ENCODE results near the gene NPTN. TPM values are rescaled to one million over a fixed set of nuclear protein-coding genes. Genes with fewer than 3 reads are reported as not detected.

Gene NPTN
- total and polyA plus RNA-seq, 2 of the 13 experiments (the other 11 are each of a cell fraction or from before 2014, with no cell fraction given), result 78.0 to 110 TPM

GRCh38 chr15:73593304-73594074 lies 39.7 kb downstream of the NPTN start:
- intact Hi-C loops (cut with micrococcal nuclease; ENCODE audit: unreplicated experiment), result no loop called here
- 97% methylated on average over 9 of the region's 9 CpGs for WGBS (ENCODE audit: low lambda C conversion rate)
- Histone ChIP-seq H3K36me3 (replicated peaks in 1 of 2; ENCODE audit: control insufficient read depth in 1 of 2, insufficient read depth in 2 of 2, low read length in 2 of 2) (peaks cover 4 to 16% of the 10 kb centered on the region in 2 experiments; a peak in 4 of 5 replicates), H2AFZ (ENCODE audit: low read length) (no peak overlapping the region), H3K4me2 (ENCODE audit: low read depth, low read length) (no peak overlapping the region), H3K9ac (ENCODE audit: insufficient read depth, low read depth, low read length) (no peak overlapping the region), H3K27me3 (ENCODE audit: control insufficient read depth in 1 of 2, insufficient read depth in 2 of 2, low read length in 2 of 2) (no peaks in the 10 kb centered on the region), H3K27ac (ENCODE audit: extremely low read length, insufficient read depth, low read length) (no peak overlapping the region), H3K4me1 (ENCODE audit: insufficient read depth, low read length) (peaks cover 18% of the 10 kb centered on the region), H3K9me3 (ENCODE audit: low read length) (no peaks in the 10 kb centered on the region), H3K79me2 (ENCODE audit: insufficient read depth, low read length) (peaks cover 46% of the 10 kb centered on the region), H3K4me3 (replicated peaks in 1 of 3; ENCODE audit: insufficient read depth in 1 of 3, low read depth in 2 of 3, low read length in 3 of 3) (no peak overlapping the region), H4K20me1 (ENCODE audit: insufficient read depth, low read length) (no peaks in the 10 kb centered on the region; the same call in 1 of the 2 replicates)
- no peak for ATAC-seq
- in situ Hi-C loops (cut with HindIII; ENCODE audit: extremely low pct_ligation_motif_present, low pct_unique_long_range_greater_than_20kb), result no loop called here
- no peak for DNase-seq (ENCODE audit: low spot score)
- TF ChIP-seq IKZF4 (CRISPR knock-in tag; IDR thresholded peaks at IDR 0.05; ENCODE audit: borderline replicate concordance, low read depth, not compliant biosample characterization) (no peak), ZMYM3 (CRISPR knock-in tag; IDR thresholded peaks at IDR 0.05) (no peak), IRF9 (CRISPR knock-in tag; IDR thresholded peaks at IDR 0.05; ENCODE audit: borderline replicate concordance) (no peak), ZNF260 (CRISPR knock-in tag; IDR thresholded peaks at IDR 0.05; ENCODE audit: borderline replicate concordance, low read depth) (no peak), CCDC6 (CRISPR knock-in tag; IDR thresholded peaks at IDR 0.05) (no peak), KDM1A (CRISPR knock-in tag; IDR thresholded peaks at IDR 0.05) (no peak), ZNF10 (CRISPR knock-in tag; IDR thresholded peaks at IDR 0.05; ENCODE audit: borderline replicate concordance, low read depth) (no peak), ZFP36L2 (CRISPR knock-in tag; IDR thresholded peaks at IDR 0.05) (no peak), ZBTB21 (CRISPR knock-in tag; IDR thresholded peaks at IDR 0.05) (no peak), ZFP62 (CRISPR knock-in tag; IDR thresholded peaks at IDR 0.05) (no peak), ZNF326 (CRISPR knock-in tag; IDR thresholded peaks at IDR 0.05; ENCODE audit: borderline replicate concordance) (no peak), SYNCRIP (IDR thresholded peaks at IDR 0.05; ENCODE audit: insufficient read depth, low read depth, low read length) (no peak), MTF2 (CRISPR knock-in tag; IDR thresholded peaks at IDR 0.05; ENCODE audit: borderline replicate concordance) (no peak), ZNF598 (CRISPR knock-in tag; IDR thresholded peaks at IDR 0.05; ENCODE audit: borderline replicate concordance) (no peak), MYC (CRISPR knock-in tag; IDR thresholded peaks at IDR 0.05; ENCODE audit: borderline replicate concordance) (no peak), HOXD1 (CRISPR knock-in tag; IDR thresholded peaks at IDR 0.05) (no peak), UBTF (CRISPR knock-in tag; IDR thresholded peaks at IDR 0.05) (no peak), FOXA1 (IDR thresholded peaks at IDR 0.05) (no peak), FOXA1 (CRISPR knock-in tag; IDR thresholded peaks at IDR 0.05) (no peak), ZNF792 (CRISPR knock-in tag; IDR thresholded peaks at IDR 0.05) (no peak), ZNF691 (CRISPR knock-in tag; IDR thresholded peaks at IDR 0.05; ENCODE audit: borderline replicate concordance, low read depth) (no peak)
- ChIA-PET CTCF (ENCODE audit: low intra/inter-chr PET ratio, low total read pairs) (no interaction called here), POLR2A (no interaction called here)
- no TSS peak for BruUV-seq (replicated peaks)
- FAIRE-seq, result no peak

Measured in HepG2 (cell line).